Endothelial cell of umbilical vein (primary cell): ENCODE measurements around the gene OR10J4. TPM values are rescaled to one million over a fixed set of nuclear protein-coding genes. Genes with fewer than 3 reads are reported as not detected.

ENCODE experiments used
- BruUV-seq: library from RNA; stranded (reverse); fragments of 400-500 nt; replicated peaks from 2 replicates; lab custom pipeline; 2021; lab: Mats Ljungman, UMichigan
- CTCF ChIA-PET: fragments of 300-600, 350-600 bp; sonication (Branson Sonifier 250); formaldehyde crosslinking; loops from one replicate; lab custom pipeline; 2021; ENCODE audit warnings: antibody characterized with exemption, inconsistent platforms; lab: Charles Lee
- POLR2A ChIA-PET: fragments of 300-600, 350-600 bp; sonication (Branson Sonifier 250); formaldehyde crosslinking; loops from one replicate; lab custom pipeline; 2021; ENCODE audit warnings: antibody characterized with exemption, inconsistent platforms; lab: Charles Lee
- DNase-seq: peaks from one replicate; pipeline ENCODE4 v3.0.0-alpha.2; 2011; ENCODE audit warnings: low read depth, low spot score
- FAIRE-seq: peaks from 2 replicates; lab custom pipeline; 2011; peaks lifted over from hg19 to GRCh38; lab: Jason Lieb, UNC
- H2AFZ ChIP-seq: 2 replicates; pipeline ENCODE4 v1.6.0; 2012; ENCODE audit warnings: low read depth, low read length, control low read depth, inconsistent platforms
- H3K27ac ChIP-seq: 2 replicates; pipeline ENCODE4 v1.5.1; 2011; ENCODE audit warnings: low read depth, mild to moderate bottlenecking, control low read depth, low read length, moderate library complexity; ENCODE audit not compliant: insufficient read depth
- H3K27me3 ChIP-seq, 2 experiments: 2 replicates each; pipeline versions ENCODE4 v1.6.0 to v1.6.1; 2011; ENCODE audit warnings: low read length in 2 of 2, mixed read lengths in 1 of 2; ENCODE audit not compliant: control insufficient read depth in 2 of 2, insufficient read depth in 2 of 2
- H3K36me3 ChIP-seq, 2 experiments: 2 replicates in 1 of 2; 3 replicates in 1 of 2; pipeline ENCODE4 v1.5.1; 2011; ENCODE audit warnings: low read length in 2 of 2, mild to moderate bottlenecking in 1 of 2, moderate library complexity in 1 of 2; ENCODE audit not compliant: control insufficient read depth in 2 of 2, insufficient read depth in 2 of 2; ENCODE audit errors: extremely low read depth in 1 of 2
- H3K4me1 ChIP-seq: 3 replicates; pipeline ENCODE4 v1.5.1; 2011; ENCODE audit warnings: mild to moderate bottlenecking, low read length; ENCODE audit not compliant: control insufficient read depth, insufficient read depth; ENCODE audit errors: extremely low read depth
- H3K4me2 ChIP-seq: 2 replicates; pipeline ENCODE4 v1.6.1; 2011; ENCODE audit warnings: low read length, control low read depth, mixed read lengths; ENCODE audit not compliant: insufficient read depth
- H3K4me3 ChIP-seq, 3 experiments: fragments of 200-600 bp in 1 of 3; sonication (generic), shearing (Covaris generic) in 1 of 3; replicated peaks in 1 of 3; 2 replicates each; pipeline ENCODE4 v1.5.1; 2011 to 2016; ENCODE audit warnings: control low read depth in 3 of 3, low read length in 3 of 3, mild to moderate bottlenecking in 2 of 3, inconsistent platforms in 1 of 3, low read depth in 1 of 3, moderate library complexity in 1 of 3; ENCODE audit not compliant: insufficient read depth in 1 of 3
- H3K79me2 ChIP-seq: 2 replicates; pipeline ENCODE4 v1.6.0; 2012; ENCODE audit warnings: low read length, inconsistent platforms; ENCODE audit not compliant: control insufficient read depth, insufficient read depth
- H3K9ac ChIP-seq: replicated peaks from 2 replicates; pipeline ENCODE3; 2011; ENCODE audit warnings: low read length, control low read depth; ENCODE audit not compliant: insufficient read depth; ENCODE audit errors: extremely low read depth
- H3K9me1 ChIP-seq: replicated peaks from 3 replicates; pipeline ENCODE4 v1.6.0; 2011; ENCODE audit warnings: mild to moderate bottlenecking, low read length; ENCODE audit not compliant: control insufficient read depth, insufficient read depth; ENCODE audit errors: extremely low read depth
- H3K9me3 ChIP-seq: replicated peaks from 2 replicates; pipeline ENCODE4 v1.5.1; 2012; ENCODE audit warnings: low read length, inconsistent platforms; ENCODE audit not compliant: control insufficient read depth, insufficient read depth
- H4K20me1 ChIP-seq: replicated peaks from 2 replicates; pipeline ENCODE3; 2011; ENCODE audit warnings: mild to moderate bottlenecking, low read length; ENCODE audit not compliant: control insufficient read depth, insufficient read depth; ENCODE audit errors: extremely low read depth
- EZH2 ChIP-seq: IDR thresholded peaks from 2 replicates; pipeline ENCODE4 v1.6.1; 2012; ENCODE audit warnings: borderline replicate concordance, low read depth, mild to moderate bottlenecking, moderate library complexity, low read length, inconsistent platforms; ENCODE audit not compliant: severe bottlenecking
- FOS ChIP-seq: IDR thresholded peaks from 2 replicates; pipeline ENCODE4 v1.6.1; 2011; ENCODE audit warnings: mild to moderate bottlenecking, low read length, moderate library complexity, borderline replicate concordance; ENCODE audit not compliant: insufficient read depth
- GATA2 ChIP-seq: IDR thresholded peaks from 2 replicates; pipeline ENCODE4 v1.7.0; 2011; ENCODE audit warnings: low read depth, mild to moderate bottlenecking, moderate library complexity, mixed read lengths, low read length; ENCODE audit not compliant: insufficient read length, insufficient read depth
- JUN ChIP-seq: IDR thresholded peaks from 2 replicates; pipeline ENCODE4 v1.6.1; 2011; ENCODE audit warnings: borderline replicate concordance, low read depth; ENCODE audit not compliant: insufficient read length, insufficient read depth
- MYC ChIP-seq: IDR thresholded peaks from one replicate; pipeline ENCODE4 v1.6.1; 2011; ENCODE audit warnings: mild to moderate bottlenecking, low read depth, low read length
- POLR2A ChIP-seq: IDR thresholded peaks from 2 replicates; pipeline ENCODE4 v1.6.1; 2012; ENCODE audit warnings: low read depth, mild to moderate bottlenecking, control low read depth, low read length
- POLR2AphosphoS5 ChIP-seq: IDR thresholded peaks from 2 replicates; pipeline ENCODE4 v1.6.1; 2012; ENCODE audit warnings: low read depth, mild to moderate bottlenecking, control low read depth, low read length, moderate library complexity; ENCODE audit not compliant: insufficient read depth
- dilution Hi-C: fragments of 300-500 bp; cut with MboI; formaldehyde crosslinking; loops from one replicate; pipeline ENCODE4 v1.15.0; 2019; ENCODE audit warnings: low sequenced_read_pairs; ENCODE audit not compliant: extremely low pct_ligation_motif_present
- intact Hi-C: fragments of 100-400 bp; cut with micrococcal nuclease; formaldehyde crosslinking; loops from one replicate; pipeline ENCODE4 v1.10.0; 2022
- polyA plus RNA-seq, 4 experiments: library from polyadenylated mRNA; depleted of rRNA in 3 of 4; stranded (reverse) in 3 of 4; unstranded in 1 of 4; fragments of >200 nt; gene quantifications; 2 replicates each; pipeline versions ENCODE4 v1.2.1 to v1.2.3, GENCODE V29; 2011 to 2012; ENCODE audit warnings: missing spikeins in 1 of 4
- total RNA-seq: library from RNA; stranded (reverse); gene quantifications from 2 replicates; pipeline ENCODE4 v1.2.3, GENCODE V29; 2021
- TF ChIP-seq, protein P1 (sequence below), 2 donors: IDR thresholded peaks; 1 replicate in 1 of 2; 2 replicates in 1 of 2; pipeline ENCODE4 v1.5.1; 2011; ENCODE audit warnings: low read length in 2 of 2, mild to moderate bottlenecking in 2 of 2, moderate library complexity in 2 of 2, control low read depth in 1 of 2, inconsistent platforms in 1 of 2, low read depth in 1 of 2; ENCODE audit not compliant: insufficient read depth in 1 of 2; ENCODE audit errors: extremely low read depth in 1 of 2
- TF ChIP-seq, protein P2 (sequence below): IDR thresholded peaks from 2 replicates; pipeline ENCODE4 v1.6.1; 2011; ENCODE audit not compliant: insufficient read depth, insufficient read length

OR10J4 gene
- total and polyA plus RNA-seq, 2 donors (not counting 3 experiments of a cell fraction or from before 2014, with no cell fraction given), result not detected

DNA sequence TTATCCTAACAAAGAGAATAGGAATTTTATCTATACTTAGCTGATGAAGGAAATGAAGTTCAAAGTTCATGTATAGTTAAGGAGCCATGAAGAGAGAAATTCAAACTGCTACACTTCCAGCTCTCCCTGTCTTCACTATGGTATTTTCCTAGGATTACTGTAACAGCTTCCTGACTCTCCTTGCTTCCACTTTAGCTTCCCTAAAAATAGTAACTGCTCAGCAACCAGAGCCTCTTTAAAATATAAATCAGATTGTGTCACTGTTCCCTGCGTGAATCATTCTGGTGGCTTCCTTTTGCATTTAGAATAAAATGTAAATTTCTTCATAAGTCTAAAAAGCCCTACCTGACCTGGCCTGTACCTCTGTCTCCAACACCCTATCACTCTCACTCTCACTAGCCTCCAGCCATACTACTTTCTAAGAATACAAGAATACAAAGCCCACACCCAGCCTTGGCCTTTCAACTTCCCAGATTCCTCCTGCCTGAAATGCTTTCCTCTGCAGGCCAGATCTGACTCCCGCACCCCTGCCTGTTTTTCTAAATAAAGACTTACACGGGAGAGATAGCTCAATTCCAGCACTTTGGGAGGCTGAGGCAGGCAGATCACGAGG is 38.0 kb downstream of the OR10J4 start:
- Histone ChIP-seq H2AFZ (peak overlapping the region; percentile 74), H4K20me1 (no peaks in the 10 kb centered on the region), H3K4me3 (no peak overlapping the region), H3K27ac (peak overlapping the region; percentile 78), H3K27me3 (no peaks in the 10 kb centered on the region), H3K4me2 (peak overlapping the region; percentile 84), H3K4me1 (peaks cover 50% of the 10 kb centered on the region), H3K79me2 (no peaks in the 10 kb centered on the region), H3K9me1 (no peaks in the 10 kb centered on the region), H3K9me3 (no peaks in the 10 kb centered on the region), H3K36me3 (no peaks in the 10 kb centered on the region), H3K9ac (peak overlapping the region; percentile 54)
- no peak for TF ChIP-seq JUN
- TF ChIP-seq, protein P1, sequence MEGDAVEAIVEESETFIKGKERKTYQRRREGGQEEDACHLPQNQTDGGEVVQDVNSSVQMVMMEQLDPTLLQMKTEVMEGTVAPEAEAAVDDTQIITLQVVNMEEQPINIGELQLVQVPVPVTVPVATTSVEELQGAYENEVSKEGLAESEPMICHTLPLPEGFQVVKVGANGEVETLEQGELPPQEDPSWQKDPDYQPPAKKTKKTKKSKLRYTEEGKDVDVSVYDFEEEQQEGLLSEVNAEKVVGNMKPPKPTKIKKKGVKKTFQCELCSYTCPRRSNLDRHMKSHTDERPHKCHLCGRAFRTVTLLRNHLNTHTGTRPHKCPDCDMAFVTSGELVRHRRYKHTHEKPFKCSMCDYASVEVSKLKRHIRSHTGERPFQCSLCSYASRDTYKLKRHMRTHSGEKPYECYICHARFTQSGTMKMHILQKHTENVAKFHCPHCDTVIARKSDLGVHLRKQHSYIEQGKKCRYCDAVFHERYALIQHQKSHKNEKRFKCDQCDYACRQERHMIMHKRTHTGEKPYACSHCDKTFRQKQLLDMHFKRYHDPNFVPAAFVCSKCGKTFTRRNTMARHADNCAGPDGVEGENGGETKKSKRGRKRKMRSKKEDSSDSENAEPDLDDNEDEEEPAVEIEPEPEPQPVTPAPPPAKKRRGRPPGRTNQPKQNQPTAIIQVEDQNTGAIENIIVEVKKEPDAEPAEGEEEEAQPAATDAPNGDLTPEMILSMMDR (IDR thresholded peaks at IDR 0.05; ENCODE audit: extremely low read depth in 1 of 2, insufficient read depth in 1 of 2, low read depth in 1 of 2, low read length in 2 of 2), result no peak
- TF ChIP-seq, protein P2, sequence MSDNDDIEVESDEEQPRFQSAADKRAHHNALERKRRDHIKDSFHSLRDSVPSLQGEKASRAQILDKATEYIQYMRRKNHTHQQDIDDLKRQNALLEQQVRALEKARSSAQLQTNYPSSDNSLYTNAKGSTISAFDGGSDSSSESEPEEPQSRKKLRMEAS, result no peak
- TF ChIP-seq FOS, result no peak
- TF ChIP-seq POLR2A, result peak; percentile 25
- TF ChIP-seq EZH2, result no peak
- TF ChIP-seq GATA2, result no peak
- no peak for TF ChIP-seq MYC
- TF ChIP-seq POLR2AphosphoS5, result peak; percentile 23
- dilution Hi-C loops, result no loop called here
- ChIA-PET POLR2A (interaction anchor here (0.6 kb wide), 1 partner anchor 52 kb away, joined by 3 read pairs; no protein-coding TSS in a partner anchor), CTCF (interaction anchor here (0.7 to 1.1 kb wide), 7 partner anchors 14 to 320 kb away, joined by 3 to 5 read pairs (median 3); no protein-coding TSS in a partner anchor)
- intact Hi-C loops, result loop anchor here (2.0 to 5.0 kb wide), 3 partner anchors 258 to 452 kb away; no protein-coding TSS in a partner anchor
- FAIRE-seq, result peak; percentile 66
- TSS peak; percentile 35 for BruUV-seq
- peak; percentile 79 for DNase-seq
